Body of pancreas (tissue), 4 donors: ENCODE data around the gene PSMA2. TPM values are rescaled to one million over a fixed set of nuclear protein-coding genes. Genes with fewer than 3 reads are reported as not detected.

ENCODE experiments used
- ATAC-seq: fragments of 150-250 bp; one replicate; pipeline ENCODE4 v1.9.1; 2016
- DNase-seq, 4 donors: peaks; one replicate each; pipeline ENCODE4 v3.0.0-alpha.2; 2019
- H3K27ac ChIP-seq, 4 donors: fragments of 200-600 bp; sonication (generic); 1 replicate in 3 of 4; 2 replicates in 1 of 4; pipeline versions ENCODE4 v1.5.1 to v1.6.1; 2016 to 2019; ENCODE audit warnings: mild to moderate bottlenecking in 1 of 4, mixed read lengths in 1 of 4, moderate library complexity in 1 of 4
- H3K27me3 ChIP-seq, 2 donors: fragments of 200-600 bp; sonication (generic); one replicate each; pipeline ENCODE4 v1.6.0; 2016; ENCODE audit warnings: mild to moderate bottlenecking in 1 of 2
- H3K36me3 ChIP-seq, 2 donors: fragments of 200-600 bp; sonication (generic); replicated peaks in 1 of 2; 2 replicates each; pipeline ENCODE4 v1.5.1; 2016; ENCODE audit warnings: low read depth in 2 of 2; ENCODE audit not compliant: insufficient read depth in 1 of 2
- H3K4me1 ChIP-seq: fragments of 200-600 bp; sonication (generic); one replicate; pipeline ENCODE4 v1.6.0; 2016
- H3K4me3 ChIP-seq, 2 donors: fragments of 200-600 bp; sonication (generic); 1 replicate in 1 of 2; 2 replicates in 1 of 2; pipeline ENCODE4 v1.5.1; 2016 to 2019
- H3K9me3 ChIP-seq, 3 donors: fragments of 200-600 bp; sonication (generic); 1 replicate in 2 of 3; 2 replicates in 1 of 3; pipeline ENCODE4 v1.5.1; 2016
- CTCF ChIP-seq, 7 experiments: fragments of 450-650 bp in 4 of 7; fragments of 200-600 bp in 3 of 7; sonication (generic) in 3 of 7; IDR thresholded peaks; one replicate each; pipeline ENCODE4 v1.5.1; 2016 to 2019; ENCODE audit warnings: antibody characterized with exemption in 7 of 7
- POLR2A ChIP-seq, 3 donors: fragments of 450-650 bp; IDR thresholded peaks; one replicate each; pipeline ENCODE4 v1.6.1; 2016; ENCODE audit warnings: antibody characterized with exemption in 3 of 3, mild to moderate bottlenecking in 2 of 3
- WGBS, 2 donors: methylation state at CpG; one replicate each; pipeline ENCODE4 v1.1.5; 2017; 5-methylcytosine and 5-hydroxymethylcytosine counted together
- intact Hi-C: fragments of 100-400 bp; cut with DNase I; formaldehyde crosslinking; loops from one replicate; pipeline ENCODE4 v1.15.1; 2023
- total RNA-seq, 2 donors: library from RNA; depleted of rRNA; stranded (reverse); fragments of >200 nt; gene quantifications; one replicate each; pipeline ENCODE4 v1.1.0, GENCODE V29; 2016

The PSMA2 gene
- total RNA-seq, 2 donors from 2014 or later = 28.0 to 32.7 TPM

- intact Hi-C loops = no loop called here
- Histone ChIP-seq H3K36me3 (no peaks in the 10 kb centered on the region), H3K27ac (no peak overlapping the region), H3K27me3 (no peaks in the 10 kb centered on the region), H3K4me1 (no peaks in the 10 kb centered on the region), H3K4me3 (no peak overlapping the region), H3K9me3 (no peaks in the 10 kb centered on the region)
- DNase-seq (no peak), ATAC-seq (no peak)
- 73 to 84% methylated on average over 4 of the region's 4 CpGs for WGBS, 2 donors
- no peak for TF ChIP-seq POLR2A (IDR thresholded peaks at IDR 0.05)
- TF ChIP-seq CTCF (IDR thresholded peaks at IDR 0.05) = no peak
Observed at GRCh38 chr7:42953994-42954393, 22.0 kb upstream of the PSMA2 start.

GRCh38 chr7:42952328-42952727, 20.4 kb upstream of the PSMA2 start:
- DNase-seq = peak in 2 of 4 donors; percentile 9 to 14
- intact Hi-C loops = no loop called here
- WGBS, 2 donors = 50 to 57% methylated on average over 4 of the region's 4 CpGs
- no peak overlapping the region for H3K27ac ChIP-seq
- H3K9me3 ChIP-seq = no peaks in the 10 kb centered on the region
- no peak for TF ChIP-seq POLR2A (IDR thresholded peaks at IDR 0.05)
- no peaks in the 10 kb centered on the region for H3K36me3 ChIP-seq
- no peak overlapping the region for H3K4me3 ChIP-seq
- H3K4me1 ChIP-seq = no peaks in the 10 kb centered on the region
- no peaks in the 10 kb centered on the region for H3K27me3 ChIP-seq
- peak; percentile 24 for ATAC-seq

GRCh38 chr7:42950417-42950816, 18.4 kb upstream of the PSMA2 start:
- Histone ChIP-seq H3K9me3 (no peaks in the 10 kb centered on the region), H3K4me3 (no peak overlapping the region), H3K27me3 (no peaks in the 10 kb centered on the region), H3K4me1 (no peaks in the 10 kb centered on the region), H3K36me3 (no peaks in the 10 kb centered on the region), H3K27ac (no peak overlapping the region)
- no peak for DNase-seq
- intact Hi-C loops = no loop called here
- ATAC-seq = no peak
- 54 to 84% methylated on average over 3 of the region's 3 CpGs for WGBS, 2 donors
- TF ChIP-seq POLR2A (IDR thresholded peaks at IDR 0.05) (no peak), CTCF (IDR thresholded peaks at IDR 0.05) (no peak)

- 58 to 62% methylated on average over 2 of the region's 2 CpGs for WGBS, 2 donors
- H3K4me3 ChIP-seq = no peak overlapping the region
- no peaks in the 10 kb centered on the region for H3K36me3 ChIP-seq
- intact Hi-C loops = no loop called here
- no peaks in the 10 kb centered on the region for H3K9me3 ChIP-seq
- H3K4me1 ChIP-seq = no peaks in the 10 kb centered on the region
- H3K27me3 ChIP-seq = no peaks in the 10 kb centered on the region
- ATAC-seq (no peak), DNase-seq (no peak)
- H3K27ac ChIP-seq = no peak overlapping the region
- no peak for TF ChIP-seq POLR2A (IDR thresholded peaks at IDR 0.05)
- no peak for TF ChIP-seq CTCF (IDR thresholded peaks at IDR 0.05)
Observed at GRCh38 chr7:42947521-42947920, 15.5 kb upstream of the PSMA2 start.

- Histone ChIP-seq H3K36me3 (no peaks in the 10 kb centered on the region), H3K4me3 (no peak overlapping the region), H3K4me1 (no peaks in the 10 kb centered on the region), H3K27me3 (no peaks in the 10 kb centered on the region), H3K9me3 (no peaks in the 10 kb centered on the region), H3K27ac (no peak overlapping the region)
- DNase-seq (no peak), ATAC-seq (no peak)
- no peak for TF ChIP-seq POLR2A (IDR thresholded peaks at IDR 0.05)
- no peak for TF ChIP-seq CTCF (IDR thresholded peaks at IDR 0.05)
- intact Hi-C loops = no loop called here
- WGBS, 2 donors = 94 to 100% methylated on average over 2 of the region's 2 CpGs
Observed at GRCh38 chr7:42946627-42946950, 14.6 kb upstream of the PSMA2 start.
